Colonic mucosa (tissue), 4 donors: Measurements from ENCODE around the gene DPYSL3. TPM values are rescaled to one million over a fixed set of nuclear protein-coding genes. Genes with fewer than 3 reads are reported as not detected.
A peak's percentile ranks its signal among the peaks of the same experiment; 100 is the strongest.

ENCODE experiments used
- DNase-seq: peaks from one replicate; pipeline ENCODE4 v3.0.0-alpha.2; 2020
- H3K27ac ChIP-seq: fragments of 200-600 bp; one replicate; pipeline ENCODE4 v1.8.0; 2021
- H3K27me3 ChIP-seq: fragments of 200-600 bp; one replicate; pipeline ENCODE4 v1.8.0; 2021
- H3K36me3 ChIP-seq: fragments of 200-600 bp; one replicate; pipeline ENCODE4 v1.8.0; 2021
- H3K4me1 ChIP-seq: fragments of 200-600 bp; one replicate; pipeline ENCODE4 v1.8.0; 2021; ENCODE audit warnings: mild to moderate bottlenecking
- H3K4me3 ChIP-seq: fragments of 200-600 bp; one replicate; pipeline ENCODE4 v1.8.0; 2021
- H3K9ac ChIP-seq, 2 donors: one replicate each; pipeline ENCODE4 v1.7.0; 2013; ENCODE audit warnings: control low read depth in 2 of 2, low read depth in 2 of 2, low read length in 2 of 2
- H3K9me3 ChIP-seq: fragments of 200-600 bp; one replicate; pipeline ENCODE4 v1.8.0; 2021
- CTCF ChIP-seq: fragments of 200-600 bp; IDR thresholded peaks from one replicate; pipeline ENCODE4 v1.8.0; 2022; ENCODE audit warnings: antibody characterized with exemption, mild to moderate bottlenecking
- intact Hi-C: fragments of 100-400 bp; cut with DNase I; formaldehyde crosslinking; loops from one replicate; pipeline ENCODE4 v1.14.1; 2022
- total RNA-seq, 2 donors: library from RNA; stranded (reverse); fragmentation: NEBNext Ultra II Directional in 1 of 2; extraction: Animal tissue kit (Norgen Biotek cat#: 25700) in 1 of 2; gene quantifications; one replicate each; pipeline ENCODE4 v1.2.1, GENCODE V29; 2021
- donor health status: healthy.
- donor health status: DM: no; HTN: no; CAD: no.
- donor health status: DM: no; HTN: no; CAD: no.

DPYSL3 gene
- total RNA-seq, 2 donors from 2014 or later, result 8.8 to 32.2 TPM

- intact Hi-C loops, result no loop called here
- Histone ChIP-seq H3K27me3 (no peaks in the 10 kb centered on the region), H3K4me3 (no peak overlapping the region), H3K9ac (no peak overlapping the region), H3K36me3 (no peaks in the 10 kb centered on the region), H3K4me1 (no peaks in the 10 kb centered on the region), H3K9me3 (no peaks in the 10 kb centered on the region), H3K27ac (no peak overlapping the region)
- TF ChIP-seq CTCF, result no peak
- no peak for DNase-seq
These were observed 102.7 kb downstream of the DPYSL3 start for GRCh38 chr5:147407094-147407681.

- no peaks in the 10 kb centered on the region for H3K4me1 ChIP-seq
- no peak overlapping the region for H3K27ac ChIP-seq
- H3K9me3 ChIP-seq, result no peaks in the 10 kb centered on the region
- no peak overlapping the region for H3K9ac ChIP-seq
- H3K27me3 ChIP-seq, result no peaks in the 10 kb centered on the region
- TF ChIP-seq CTCF, result no peak
- no peaks in the 10 kb centered on the region for H3K36me3 ChIP-seq
- no peak overlapping the region for H3K4me3 ChIP-seq
- DNase-seq, result no peak
- intact Hi-C loops, result no loop called here
These were observed 103.2 kb downstream of the DPYSL3 start for GRCh38 chr5:147406636-147407035.

- H3K27me3 ChIP-seq, result no peaks in the 10 kb centered on the region
- no peak overlapping the region for H3K9ac ChIP-seq
- intact Hi-C loops, result no loop called here
- H3K4me1 ChIP-seq, result no peaks in the 10 kb centered on the region
- no peak for TF ChIP-seq CTCF
- H3K27ac ChIP-seq, result peak overlapping the region; percentile 71
- no peak overlapping the region for H3K4me3 ChIP-seq
- no peak for DNase-seq
- H3K36me3 ChIP-seq, result no peaks in the 10 kb centered on the region
- H3K9me3 ChIP-seq, result no peaks in the 10 kb centered on the region
These were observed 105.2 kb downstream of the DPYSL3 start for GRCh38 chr5:147404706-147405105.

GRCh38 chr5:147403651-147404640, 105.9 kb downstream of the DPYSL3 start:
- Histone ChIP-seq H3K36me3 (no peaks in the 10 kb centered on the region), H3K9ac (no peak overlapping the region), H3K27ac (peak overlapping the region; percentile 71), H3K9me3 (no peaks in the 10 kb centered on the region), H3K4me3 (no peak overlapping the region), H3K27me3 (no peaks in the 10 kb centered on the region), H3K4me1 (no peaks in the 10 kb centered on the region)
- intact Hi-C loops, result no loop called here
- TF ChIP-seq CTCF, result no peak
- no peak for DNase-seq

GRCh38 chr5:147400881-147401280, 109.0 kb downstream of the DPYSL3 start:
- H3K4me3 ChIP-seq, result no peak overlapping the region
- no peak overlapping the region for H3K27ac ChIP-seq
- no peaks in the 10 kb centered on the region for H3K9me3 ChIP-seq
- no peaks in the 10 kb centered on the region for H3K36me3 ChIP-seq
- intact Hi-C loops, result no loop called here
- no peak overlapping the region for H3K9ac ChIP-seq
- no peaks in the 10 kb centered on the region for H3K4me1 ChIP-seq
- TF ChIP-seq CTCF, result no peak
- H3K27me3 ChIP-seq, result no peaks in the 10 kb centered on the region
- no peak for DNase-seq
